GM21717 (cell line): ENCODE data around the gene NELFA.

Source experiments
- ATAC-seq: cut with Tn5 transposase; IDR thresholded peaks from one replicate; pipeline ENCODE4 v1.9.1; 2021; ENCODE audit warnings: mild to moderate bottlenecking, moderate library complexity; ENCODE audit not compliant: unreplicated experiment

NELFA gene

DNA sequence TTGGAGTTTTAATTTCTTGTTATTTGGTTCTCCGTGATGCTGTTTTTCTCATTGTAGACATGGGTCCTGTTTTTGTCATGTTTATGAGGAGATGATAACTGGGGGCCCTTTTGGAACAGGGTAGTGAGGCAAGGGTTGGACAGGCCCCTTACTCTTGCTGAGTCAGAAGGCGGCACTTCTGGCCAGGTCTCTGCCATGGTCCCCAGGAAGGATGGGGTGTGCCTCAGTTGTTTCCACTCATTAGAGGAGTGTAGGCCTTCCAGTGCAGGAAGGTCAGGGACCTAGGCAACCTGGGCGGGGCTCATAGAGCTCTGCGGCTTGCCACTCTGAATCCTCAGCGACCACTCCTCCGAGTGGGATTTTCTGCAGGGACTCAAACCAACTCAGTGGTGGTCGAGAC, 68.2 kb downstream of the NELFA start:
- no peak for ATAC-seq

DNA sequence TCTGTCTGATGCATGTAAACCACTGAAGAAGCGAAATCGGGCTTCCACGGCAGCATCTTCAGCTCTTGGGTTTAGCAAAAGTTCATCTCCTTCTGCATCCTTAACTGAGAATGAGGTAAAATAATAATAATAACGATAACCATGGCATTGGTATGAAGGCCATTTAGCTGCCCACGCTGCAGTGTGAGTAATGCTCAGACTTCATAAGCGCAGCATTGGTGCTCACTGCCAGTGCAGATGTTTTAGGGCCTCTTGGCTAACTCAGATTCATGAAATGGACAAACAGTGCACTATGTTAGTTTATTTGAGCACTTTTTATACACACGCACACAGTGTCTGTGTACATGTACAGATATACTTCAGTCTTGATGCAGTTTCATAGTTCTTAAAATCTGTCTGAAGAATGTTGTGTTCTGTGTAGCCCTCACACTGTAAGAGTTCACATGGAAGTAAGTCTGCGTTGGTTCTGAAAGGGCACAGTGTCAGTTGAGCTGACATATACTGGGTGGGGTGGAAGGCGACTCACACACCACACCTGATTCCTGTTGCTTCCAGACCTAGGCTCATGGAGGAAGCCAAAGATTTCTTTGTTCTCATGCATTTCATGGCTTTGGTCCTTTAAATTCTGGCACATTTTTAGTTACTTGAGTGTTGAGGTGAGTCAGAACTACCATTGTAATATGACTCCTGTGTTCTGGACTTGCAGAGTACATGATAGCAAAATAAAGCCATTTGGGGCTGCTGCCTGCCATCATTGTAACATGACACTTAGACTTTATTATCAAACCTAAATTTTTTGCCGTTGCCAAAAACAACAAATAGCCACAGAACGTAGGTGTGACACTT, 68.9 kb downstream of the NELFA start:
- ATAC-seq = no peak

DNA sequence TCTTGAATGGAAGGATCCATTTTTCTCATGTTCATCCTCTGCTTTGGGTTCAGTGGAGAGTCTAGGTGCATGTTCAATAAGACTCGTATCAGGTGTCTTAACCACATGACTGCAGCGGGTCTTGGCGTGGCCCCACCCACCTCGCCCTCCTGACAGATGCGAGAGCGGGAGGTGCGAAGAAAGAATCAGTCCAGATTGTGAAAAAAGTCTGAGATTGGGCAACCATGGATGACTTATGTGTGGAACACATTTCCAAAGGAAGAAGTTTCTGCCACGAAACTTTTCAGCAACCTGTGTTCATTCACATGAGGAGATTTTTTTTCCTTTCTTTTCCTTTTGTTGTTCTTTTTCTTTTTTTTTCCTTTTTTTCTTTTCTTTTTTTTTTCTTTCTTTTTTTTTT, 70.7 kb downstream of the NELFA start:
- no peak for ATAC-seq

DNA sequence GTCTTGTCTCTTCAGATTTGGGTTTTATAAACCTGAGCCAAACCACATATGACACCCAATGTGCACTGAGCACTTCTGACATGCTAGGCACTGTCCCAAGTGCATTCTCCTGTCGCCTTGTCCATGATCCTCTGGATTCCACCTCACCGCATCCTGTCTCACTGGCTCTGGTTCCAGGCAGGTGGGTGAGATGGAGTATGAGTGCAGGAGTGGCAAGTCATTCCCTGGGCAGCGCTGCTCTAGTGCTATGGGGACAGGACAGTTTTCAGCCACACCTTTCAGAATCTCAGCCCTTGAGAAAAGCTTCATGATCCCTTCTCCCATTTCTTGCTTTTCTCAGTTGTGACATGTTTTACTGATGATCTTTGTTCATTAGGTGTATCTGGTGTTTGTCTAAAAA, 71.2 kb downstream of the NELFA start:
- ATAC-seq = no peak

DNA sequence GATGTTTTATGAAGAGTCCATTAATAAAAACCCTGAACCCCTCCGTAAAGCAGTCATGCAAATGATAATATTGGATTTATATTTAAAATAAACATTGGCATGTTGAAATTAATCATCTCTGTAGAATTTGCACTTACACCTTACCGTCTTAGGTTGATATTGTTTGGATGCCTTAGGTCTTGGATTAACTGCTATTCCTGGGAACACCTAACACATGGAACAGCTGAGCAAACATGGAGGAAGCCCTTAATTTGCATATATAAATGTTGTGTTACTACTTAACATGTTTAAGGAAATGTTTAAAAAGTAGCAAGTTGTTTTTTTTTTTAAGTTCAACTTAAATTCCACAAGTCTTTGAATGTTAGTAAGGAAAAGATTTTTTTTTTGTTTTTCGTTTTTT, 75.1 kb downstream of the NELFA start:
- no peak for ATAC-seq

DNA sequence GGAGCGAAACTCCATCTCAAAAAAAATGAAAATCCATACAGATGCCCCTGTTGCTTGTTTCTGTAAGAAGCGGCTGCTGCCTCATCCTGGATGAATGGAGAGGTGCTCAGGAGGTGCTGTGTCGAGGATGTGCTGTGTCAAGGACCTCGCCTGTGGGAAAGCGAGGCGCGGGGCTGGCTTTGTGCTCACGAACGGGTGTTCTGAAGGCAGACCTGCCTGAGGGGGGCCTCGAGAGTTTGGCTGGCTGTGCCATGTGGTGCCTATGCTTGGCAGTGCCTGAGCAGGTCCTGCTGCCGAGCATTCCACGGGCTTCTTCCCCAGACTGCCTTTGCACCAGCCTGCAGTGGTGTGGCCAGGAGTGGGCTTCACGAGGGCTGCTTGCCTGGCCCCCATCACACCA, 76.0 kb downstream of the NELFA start:
- ATAC-seq = no peak
